Transverse colon (tissue), 4 donors: ENCODE results near the gene APLN. TPM values are rescaled to one million over a fixed set of nuclear protein-coding genes. Genes with fewer than 3 reads are reported as not detected.

Experiments used
- DNase-seq: peaks from one replicate; pipeline ENCODE4 v3.0.0-alpha.2; 2019
- H3K27ac ChIP-seq, 4 donors: fragments of 200-600 bp; sonication (generic); 2 replicates each; pipeline ENCODE4 v1.5.1; 2016 to 2018; ENCODE audit warnings: inconsistent platforms in 4 of 4
- H3K27me3 ChIP-seq: fragments of 200-600 bp; sonication (generic); 2 replicates; pipeline ENCODE4 v1.5.1; 2017; ENCODE audit warnings: inconsistent platforms
- H3K36me3 ChIP-seq, 4 donors: fragments of 200-600 bp; sonication (generic); 2 replicates each; pipeline ENCODE4 v1.5.1; 2017 to 2019; ENCODE audit warnings: inconsistent platforms in 4 of 4
- H3K4me1 ChIP-seq, 4 donors: fragments of 200-600 bp; sonication (generic); 2 replicates each; pipeline ENCODE4 v1.5.1; 2017 to 2020; ENCODE audit warnings: inconsistent platforms in 4 of 4
- H3K4me3 ChIP-seq, 4 donors: fragments of 200-600 bp; sonication (generic); 1 replicate in 1 of 4; 2 replicates in 3 of 4; pipeline versions ENCODE4 v1.5.1 to v1.6.1; 2017 to 2019; ENCODE audit warnings: inconsistent platforms in 4 of 4
- H3K9me3 ChIP-seq, 2 donors: fragments of 200-600 bp; sonication (generic); 2 replicates each; pipeline ENCODE4 v1.5.1; 2017 to 2019; ENCODE audit warnings: inconsistent platforms in 2 of 2
- CTCF ChIP-seq, 5 experiments: fragments of 200-600 bp in 3 of 5; fragments of 450-650 bp in 2 of 5; sonication (generic) in 3 of 5; IDR thresholded peaks; 1 replicate in 2 of 5; 2 replicates in 3 of 5; pipeline ENCODE4 v1.5.1; 2016 to 2017; ENCODE audit warnings: antibody characterized with exemption in 5 of 5, inconsistent platforms in 3 of 5, mild to moderate bottlenecking in 2 of 5, moderate library complexity in 1 of 5
- EP300 ChIP-seq: sonication (generic); formaldehyde crosslinking; IDR thresholded peaks from one replicate; pipeline ENCODE4 v1.6.1; 2017; ENCODE audit warnings: antibody characterized with exemption, low read depth
- POLR2A ChIP-seq: fragments of 450-650 bp; IDR thresholded peaks from one replicate; pipeline ENCODE4 v1.6.1; 2016; ENCODE audit warnings: antibody characterized with exemption, mild to moderate bottlenecking, moderate library complexity
- POLR2AphosphoS5 ChIP-seq, 3 donors: sonication (generic); formaldehyde crosslinking; IDR thresholded peaks; one replicate each; pipeline ENCODE4 v1.6.1; 2016; ENCODE audit warnings: antibody characterized with exemption in 3 of 3
- WGBS, 2 donors: methylation state at CpG; one replicate each; pipeline ENCODE4 v1.1.5; 2018; ENCODE audit warnings: low coverage in 1 of 2; 5-methylcytosine and 5-hydroxymethylcytosine counted together
- in situ Hi-C, 4 donors: fragments of 200-750 bp; cut with MboI; loops; one replicate each; pipeline versions ENCODE4 v1.15.0 to v1.15.1; 2017; ENCODE audit warnings: low sequenced_read_pairs in 3 of 4, low pct_ligation_motif_present in 1 of 4, low pct_unique_long_range_greater_than_20kb in 1 of 4
- intact Hi-C: fragments of 100-400 bp; cut with DNase I; formaldehyde crosslinking; loops from one replicate; pipeline ENCODE4 v1.15.1; 2023; ENCODE audit warnings: low total_unique reads
- total RNA-seq, 4 donors: library from RNA; depleted of rRNA; stranded (reverse); fragments of >200 nt; gene quantifications; one replicate each; pipeline ENCODE4 v1.1.0, GENCODE V29; 2016

APLN gene
- total RNA-seq, 4 donors from 2014 or later: not detected

DNA sequence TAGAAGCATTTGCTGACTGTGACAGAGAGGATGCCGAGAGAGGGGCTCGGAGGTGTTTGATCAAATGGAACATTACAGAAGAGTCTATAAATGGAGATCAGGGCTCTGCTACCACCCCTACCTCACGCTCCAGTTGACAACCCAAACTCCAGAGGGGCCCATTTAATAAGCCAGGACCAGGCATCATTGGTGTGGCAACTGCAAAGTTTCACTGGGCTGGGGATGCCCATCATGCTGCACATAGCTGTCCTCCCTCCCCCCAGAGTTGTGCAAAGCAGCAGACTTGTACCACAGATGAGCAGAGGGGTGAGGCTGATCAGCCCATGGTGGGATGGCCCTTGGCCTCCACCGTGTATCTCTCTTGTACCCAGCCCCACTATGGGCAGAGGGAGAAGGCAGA is 45.8 kb upstream of the APLN start:
- DNase-seq: no peak
- H3K4me3 ChIP-seq: no peak overlapping the region
- no peak overlapping the region for H3K27ac ChIP-seq
- 80% methylated on average over 4 of the region's 4 CpGs; no CpG with 5 or more reads in 1 of the 2 donors for WGBS, 2 donors
- no peaks in the 10 kb centered on the region for H3K4me1 ChIP-seq
- intact Hi-C loops (no loop called here), in situ Hi-C loops (no loop called here)
- TF ChIP-seq CTCF (IDR thresholded peaks at IDR 0.05) (no peak), POLR2AphosphoS5 (IDR thresholded peaks at IDR 0.05) (no peak), EP300 (no peak), POLR2A (no peak)
- H3K27me3 ChIP-seq: no peaks in the 10 kb centered on the region
- H3K9me3 ChIP-seq: no peaks in the 10 kb centered on the region
- no peaks in the 10 kb centered on the region for H3K36me3 ChIP-seq

DNA sequence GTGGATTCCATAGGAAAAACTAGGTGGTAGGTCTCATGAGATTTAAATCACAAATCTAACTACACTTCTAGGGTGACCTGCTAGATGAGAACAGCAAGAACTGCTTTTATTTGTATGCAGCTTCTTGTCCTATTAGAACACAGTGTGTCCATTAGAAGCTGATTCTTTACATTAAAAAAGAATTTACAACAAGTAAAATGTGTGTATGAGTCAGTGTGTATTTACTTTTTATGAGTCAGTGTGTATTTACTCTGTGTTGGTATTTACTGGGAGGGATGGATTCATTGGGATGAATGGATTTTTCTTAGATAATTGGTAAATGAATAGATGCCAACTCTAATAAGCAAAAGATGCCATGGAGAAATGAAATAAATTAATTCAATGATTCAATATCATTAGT is 43.4 kb upstream of the APLN start:
- Histone ChIP-seq H3K27ac (no peak overlapping the region), H3K4me3 (no peak overlapping the region), H3K4me1 (no peaks in the 10 kb centered on the region), H3K27me3 (no peaks in the 10 kb centered on the region), H3K9me3 (no peaks in the 10 kb centered on the region), H3K36me3 (no peaks in the 10 kb centered on the region)
- DNase-seq: no peak
- intact Hi-C loops: no loop called here
- in situ Hi-C loops: no loop called here
- TF ChIP-seq EP300 (no peak), CTCF (IDR thresholded peaks at IDR 0.05) (no peak), POLR2A (no peak), POLR2AphosphoS5 (IDR thresholded peaks at IDR 0.05) (no peak)

- Histone ChIP-seq H3K4me1 (no peaks in the 10 kb centered on the region), H3K4me3 (no peak overlapping the region), H3K27me3 (no peaks in the 10 kb centered on the region), H3K9me3 (no peaks in the 10 kb centered on the region), H3K27ac (no peak overlapping the region), H3K36me3 (no peaks in the 10 kb centered on the region)
- in situ Hi-C loops: no loop called here
- no peak for DNase-seq
- 75 to 100% methylated on average over 1 to 9 of the region's 9 CpGs for WGBS, 2 donors
- intact Hi-C loops: no loop called here
- no peak for TF ChIP-seq EP300
- TF ChIP-seq POLR2AphosphoS5 (IDR thresholded peaks at IDR 0.05): no peak
- no peak for TF ChIP-seq POLR2A
- no peak for TF ChIP-seq CTCF (IDR thresholded peaks at IDR 0.05)
Observed at GRCh38 chrX:129697204-129697829, 42.6 kb upstream of the APLN start.

DNA sequence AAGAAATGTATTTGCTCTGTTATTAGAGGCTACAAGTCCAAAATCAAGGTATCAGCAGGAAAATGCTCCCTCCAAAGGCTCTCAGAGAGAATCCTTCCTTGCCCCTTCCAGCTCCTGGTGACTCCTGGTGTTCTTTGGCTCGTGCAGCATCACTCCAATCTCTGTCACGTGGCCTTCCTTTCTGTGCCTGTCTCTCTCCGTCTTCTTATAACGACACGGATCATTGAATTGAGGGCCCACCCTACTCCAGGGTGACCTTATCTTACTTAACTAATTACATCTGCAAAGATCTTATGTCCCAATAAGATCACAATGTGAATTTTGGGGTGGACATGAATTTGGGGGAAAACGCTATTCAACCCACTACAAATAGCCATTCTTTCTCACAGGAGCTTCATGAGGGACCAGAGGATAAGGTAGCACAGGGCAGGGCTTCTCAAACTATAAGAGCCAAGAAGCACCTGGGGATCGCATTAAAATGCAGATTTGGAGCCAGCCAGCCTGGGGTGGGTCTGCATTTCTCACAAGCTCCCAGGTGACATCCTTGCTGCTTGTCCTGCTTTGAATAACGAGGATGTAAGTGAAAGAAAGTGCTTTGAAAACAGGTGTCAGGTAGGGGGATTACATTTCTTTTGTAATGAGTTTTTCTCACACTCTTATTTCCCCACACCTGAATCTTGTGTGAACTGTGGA is 41.9 kb upstream of the APLN start:
- in situ Hi-C loops (no loop called here), intact Hi-C loops (no loop called here)
- no peaks in the 10 kb centered on the region for H3K36me3 ChIP-seq
- H3K9me3 ChIP-seq: no peaks in the 10 kb centered on the region
- H3K4me1 ChIP-seq: no peaks in the 10 kb centered on the region
- H3K27me3 ChIP-seq: no peaks in the 10 kb centered on the region
- 67 to 73% methylated on average over 3 to 8 of the region's 8 CpGs for WGBS, 2 donors
- H3K4me3 ChIP-seq: no peak overlapping the region
- TF ChIP-seq POLR2AphosphoS5 (IDR thresholded peaks at IDR 0.05) (no peak), CTCF (IDR thresholded peaks at IDR 0.05) (no peak), POLR2A (no peak), EP300 (no peak)
- H3K27ac ChIP-seq: no peak overlapping the region
- DNase-seq: no peak
